Brain microvascular endothelial cell (primary cell): ENCODE data around the gene ABHD13.

Source experiments
- DNase-seq: peaks from one replicate; pipeline ENCODE4 v3.0.0-alpha.2; 2020
- H3K27ac ChIP-seq: fragments of 250-450 bp; sonication (Bioruptor Pico); 2 replicates; pipeline ENCODE4 v1.5.1; 2020; ENCODE audit warnings: mild to moderate bottlenecking, moderate library complexity
- H3K27me3 ChIP-seq: fragments of 250-450 bp; sonication (Bioruptor Pico); replicated peaks from 2 replicates; pipeline ENCODE4 v1.5.1; 2020; ENCODE audit warnings: mild to moderate bottlenecking
- H3K36me3 ChIP-seq: fragments of 250-450 bp; sonication (Bioruptor Pico); replicated peaks from 2 replicates; pipeline ENCODE4 v1.5.1; 2020; ENCODE audit warnings: mild to moderate bottlenecking
- H3K4me3 ChIP-seq: 2 replicates; pipeline ENCODE4 v1.5.1; 2011; ENCODE audit warnings: low read depth, mild to moderate bottlenecking, control low read depth, low read length, moderate library complexity
- in situ Hi-C: cut with HindIII; loops from 2 replicates; pipeline ENCODE4 v1.10.0; 2017; ENCODE audit warnings: low sequenced_read_pairs, low pct_ligation_motif_present
- TF ChIP-seq, protein P1 (sequence below): IDR thresholded peaks from 2 replicates; pipeline ENCODE4 v1.5.1; 2011; ENCODE audit warnings: low read depth, mild to moderate bottlenecking, moderate library complexity, low read length, control low read depth, inconsistent platforms; ENCODE audit errors: missing control alignments

The ABHD13 gene

DNA sequence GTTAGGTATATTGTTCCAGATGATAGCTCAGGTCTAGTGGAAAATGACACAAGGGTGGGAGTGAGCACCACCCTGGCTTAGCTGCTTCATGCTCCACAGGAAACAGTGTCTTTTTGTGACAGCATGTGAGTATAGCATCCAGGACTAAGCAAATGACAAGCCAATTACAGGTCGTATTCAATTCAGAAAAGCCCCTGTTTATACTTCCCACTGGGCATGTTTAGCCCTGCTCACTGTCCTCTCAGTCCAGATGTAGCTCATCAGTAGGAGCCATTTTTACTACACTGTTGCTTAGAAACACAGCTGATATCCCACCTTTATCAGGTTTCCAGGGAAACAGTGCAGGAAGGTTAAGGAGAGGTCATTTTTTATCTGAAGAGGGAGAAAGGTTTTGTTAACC lies 8.0 kb downstream of the ABHD13 start:
- H3K36me3 ChIP-seq: no peaks in the 10 kb centered on the region
- no peak for DNase-seq
- H3K4me3 ChIP-seq: no peak overlapping the region
- no peaks in the 10 kb centered on the region for H3K27me3 ChIP-seq
- H3K27ac ChIP-seq: no peak overlapping the region
- TF ChIP-seq, protein P1, sequence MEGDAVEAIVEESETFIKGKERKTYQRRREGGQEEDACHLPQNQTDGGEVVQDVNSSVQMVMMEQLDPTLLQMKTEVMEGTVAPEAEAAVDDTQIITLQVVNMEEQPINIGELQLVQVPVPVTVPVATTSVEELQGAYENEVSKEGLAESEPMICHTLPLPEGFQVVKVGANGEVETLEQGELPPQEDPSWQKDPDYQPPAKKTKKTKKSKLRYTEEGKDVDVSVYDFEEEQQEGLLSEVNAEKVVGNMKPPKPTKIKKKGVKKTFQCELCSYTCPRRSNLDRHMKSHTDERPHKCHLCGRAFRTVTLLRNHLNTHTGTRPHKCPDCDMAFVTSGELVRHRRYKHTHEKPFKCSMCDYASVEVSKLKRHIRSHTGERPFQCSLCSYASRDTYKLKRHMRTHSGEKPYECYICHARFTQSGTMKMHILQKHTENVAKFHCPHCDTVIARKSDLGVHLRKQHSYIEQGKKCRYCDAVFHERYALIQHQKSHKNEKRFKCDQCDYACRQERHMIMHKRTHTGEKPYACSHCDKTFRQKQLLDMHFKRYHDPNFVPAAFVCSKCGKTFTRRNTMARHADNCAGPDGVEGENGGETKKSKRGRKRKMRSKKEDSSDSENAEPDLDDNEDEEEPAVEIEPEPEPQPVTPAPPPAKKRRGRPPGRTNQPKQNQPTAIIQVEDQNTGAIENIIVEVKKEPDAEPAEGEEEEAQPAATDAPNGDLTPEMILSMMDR: no peak
- in situ Hi-C loops: no loop called here

DNA sequence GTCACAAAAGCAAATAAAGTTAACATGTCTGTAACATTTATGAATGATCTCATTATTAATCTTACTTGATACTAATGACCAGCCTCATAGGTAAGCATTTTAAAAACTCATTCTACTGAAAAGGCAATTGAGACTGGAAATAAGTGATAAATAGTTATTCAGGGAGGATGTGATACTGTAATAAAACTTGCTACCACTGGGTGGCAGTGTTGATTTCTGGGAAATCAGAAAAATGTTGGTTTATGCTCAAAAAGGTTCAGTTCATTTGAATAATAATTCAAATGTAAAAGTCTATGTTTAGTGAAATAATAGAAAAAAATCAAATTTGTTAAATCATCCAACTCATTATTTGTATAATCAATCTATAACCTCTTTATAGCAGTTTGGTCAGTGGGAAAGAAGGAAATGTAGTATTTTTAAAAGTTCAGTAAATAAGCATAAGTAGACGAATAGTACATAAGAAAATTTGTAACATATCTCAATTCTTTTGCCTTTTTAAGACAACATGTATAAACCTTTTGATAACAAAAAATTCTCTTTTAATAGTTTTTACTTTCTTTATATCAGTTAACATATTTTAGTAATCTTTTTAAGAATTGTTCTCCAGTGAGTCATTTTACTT lies 9.6 kb downstream of the ABHD13 start:
- peak; percentile 35 for DNase-seq

DNA sequence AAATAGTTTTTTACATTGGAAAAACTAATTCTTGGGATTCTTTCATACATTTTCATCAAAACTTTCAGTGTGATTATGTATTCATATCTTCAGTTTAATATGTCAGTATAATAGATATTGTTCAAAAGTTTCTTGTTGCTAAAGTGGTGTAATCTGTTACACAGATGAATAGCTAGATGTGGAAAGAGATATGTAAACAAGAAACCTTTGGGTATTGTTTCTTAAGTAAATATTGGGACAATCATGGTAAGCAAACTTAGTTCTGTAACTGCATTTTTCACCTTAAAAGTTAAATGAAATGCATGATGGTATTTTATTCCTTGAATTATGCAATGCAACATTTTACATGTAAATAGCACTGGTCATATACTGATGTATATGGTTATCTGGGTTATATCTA lies 12.2 kb downstream of the ABHD13 start:
- Histone ChIP-seq H3K36me3 (no peaks in the 10 kb centered on the region), H3K4me3 (no peak overlapping the region), H3K27ac (no peak overlapping the region), H3K27me3 (no peaks in the 10 kb centered on the region)
- TF ChIP-seq, protein P1: no peak
- in situ Hi-C loops: no loop called here
- DNase-seq: no peak

More for the DNA sequence above, 9.6 kb downstream of the ABHD13 start:
- Histone ChIP-seq H3K36me3 (no peaks in the 10 kb centered on the region), H3K27ac (peak overlapping the region; percentile 42), H3K27me3 (no peaks in the 10 kb centered on the region), H3K4me3 (no peak overlapping the region)
- TF ChIP-seq, protein P1: peak; percentile 34
- in situ Hi-C loops: no loop called here

DNA sequence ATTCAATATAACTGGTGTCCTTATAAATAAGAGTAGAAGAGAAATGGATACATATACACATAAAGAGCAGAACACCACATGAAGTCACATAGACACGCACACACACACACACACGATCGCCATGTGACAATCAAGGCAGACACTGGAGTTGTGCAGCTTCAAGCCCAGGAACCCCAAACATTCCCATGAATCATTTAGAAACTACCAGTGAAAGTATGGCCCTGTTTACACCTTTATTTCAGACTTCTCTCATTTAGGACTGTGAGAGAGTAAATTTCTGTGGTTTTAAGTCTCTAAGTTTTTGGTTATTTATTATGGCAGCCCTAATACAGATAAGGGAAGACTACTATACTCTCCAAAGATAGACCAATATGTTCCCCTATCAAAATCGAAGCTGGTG lies 31.0 kb downstream of the ABHD13 start:
- Histone ChIP-seq H3K27ac (no peak overlapping the region), H3K36me3 (no peaks in the 10 kb centered on the region), H3K4me3 (no peak overlapping the region), H3K27me3 (no peaks in the 10 kb centered on the region)
- in situ Hi-C loops: no loop called here
- TF ChIP-seq, protein P1: no peak
- DNase-seq: no peak

DNA sequence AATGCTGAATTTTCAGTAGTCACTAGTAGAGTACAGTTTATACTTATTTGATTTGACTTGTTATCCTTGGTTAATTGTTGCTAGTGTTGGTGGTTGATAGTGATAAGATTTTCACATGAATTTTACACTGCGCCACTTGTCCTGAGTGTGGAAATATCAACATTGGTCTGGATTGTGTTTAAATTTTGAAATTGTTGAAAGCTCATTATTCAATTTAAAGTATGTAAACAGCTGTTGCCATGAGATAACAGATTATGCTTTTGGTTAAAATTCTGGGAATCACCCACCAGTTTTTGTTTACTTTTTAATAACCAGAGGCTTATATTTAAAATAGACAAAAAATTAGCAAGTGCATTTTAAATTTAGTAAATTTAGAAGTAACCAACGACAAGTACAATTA lies 39.1 kb downstream of the ABHD13 start:
- Histone ChIP-seq H3K27ac (no peak overlapping the region), H3K36me3 (no peaks in the 10 kb centered on the region), H3K4me3 (no peak overlapping the region), H3K27me3 (no peaks in the 10 kb centered on the region)
- DNase-seq: no peak
- TF ChIP-seq, protein P1: no peak
- in situ Hi-C loops: no loop called here
